Umbilical cord (tissue), 2 donors: Measurements from ENCODE around the gene KIAA1958. TPM values are rescaled to one million over a fixed set of nuclear protein-coding genes. Genes with fewer than 3 reads are reported as not detected.

Experiments used
- DNase-seq: peaks from one replicate; pipeline ENCODE4 v3.0.0-alpha.2; 2015; ENCODE audit warnings: low spot score
- total RNA-seq: library from RNA; depleted of rRNA; stranded (reverse); fragments of >200 nt; gene quantifications from one replicate; pipeline ENCODE4 v1.2.3, GENCODE V29; 2014; ENCODE audit warnings: low replicate concordance; ENCODE audit not compliant: insufficient read depth

The KIAA1958 gene, protein sequence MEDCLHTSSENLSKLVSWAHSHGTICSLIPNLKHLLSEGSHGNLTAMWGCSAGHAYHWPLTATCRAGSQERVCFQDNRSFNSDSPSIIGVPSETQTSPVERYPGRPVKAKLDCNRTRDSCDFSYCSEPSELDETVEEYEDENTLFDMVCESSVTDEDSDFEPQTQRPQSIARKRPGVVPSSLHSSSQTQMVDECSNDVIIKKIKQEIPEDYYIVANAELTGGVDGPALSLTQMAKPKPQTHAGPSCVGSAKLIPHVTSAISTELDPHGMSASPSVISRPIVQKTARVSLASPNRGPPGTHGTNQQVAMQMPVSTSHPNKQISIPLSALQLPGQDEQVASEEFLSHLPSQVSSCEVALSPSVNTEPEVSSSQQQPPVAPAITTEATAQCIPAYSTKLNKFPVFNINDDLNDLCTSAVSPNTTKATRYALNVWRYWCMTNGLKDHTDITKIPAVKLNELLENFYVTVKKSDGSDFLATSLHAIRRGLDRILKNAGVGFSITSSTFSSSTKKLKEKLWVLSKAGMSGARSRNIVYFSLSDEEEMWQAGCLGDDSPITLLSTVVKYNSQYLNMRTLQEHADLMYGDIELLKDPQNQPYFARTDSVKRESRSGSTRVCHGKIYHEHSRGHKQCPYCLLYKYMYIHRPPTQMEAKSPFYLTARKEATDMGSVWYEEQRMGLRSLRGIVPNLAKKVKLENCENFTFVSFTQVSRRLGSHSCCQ
- total RNA-seq = 2.6 TPM

DNA sequence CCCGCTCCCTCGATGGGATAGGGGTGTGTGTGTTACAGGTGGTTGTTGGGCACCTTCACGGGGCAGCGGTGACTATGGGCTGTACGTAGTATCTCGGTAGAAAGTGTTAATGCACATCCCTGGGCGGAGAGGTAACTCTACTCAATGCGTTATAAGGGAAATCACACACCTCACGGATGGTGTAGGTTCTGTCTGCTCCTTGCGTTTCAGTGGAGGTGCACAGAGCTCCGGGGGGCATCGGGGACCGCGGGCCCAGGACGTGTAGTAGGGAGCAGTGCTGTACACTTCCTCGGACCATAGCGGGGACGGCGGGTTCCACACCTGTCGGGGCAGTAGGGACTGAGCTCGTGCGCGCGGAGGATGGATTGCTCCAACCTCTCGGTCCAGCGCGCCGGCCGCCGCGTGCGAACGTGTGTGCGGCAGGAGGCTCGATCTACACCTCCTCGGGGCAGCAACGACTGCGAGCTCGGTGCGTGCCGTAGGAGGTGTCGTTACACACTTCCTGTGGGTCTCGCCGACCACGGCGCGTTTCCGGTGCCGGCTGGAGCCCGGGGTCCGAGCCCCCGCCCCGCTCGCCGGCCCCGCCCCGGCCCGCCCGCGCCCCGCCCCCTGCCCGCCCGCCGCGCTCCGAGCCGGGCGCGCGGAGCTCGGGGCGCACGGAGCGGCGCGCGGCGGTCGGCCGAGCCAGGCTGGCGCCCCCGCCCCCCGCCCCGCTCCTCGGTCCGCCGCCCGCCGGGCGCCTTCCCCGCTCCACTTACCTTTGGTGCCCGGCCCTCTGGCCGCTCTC, at the start of gene KIAA1958:
TSS of gene KIAA1958 (plus strand) at position 607 of the 787 bp plus-strand sequence. CDS start 87,254 bp downstream, outside the sequence.
- peak; percentile 72 for DNase-seq

DNA sequence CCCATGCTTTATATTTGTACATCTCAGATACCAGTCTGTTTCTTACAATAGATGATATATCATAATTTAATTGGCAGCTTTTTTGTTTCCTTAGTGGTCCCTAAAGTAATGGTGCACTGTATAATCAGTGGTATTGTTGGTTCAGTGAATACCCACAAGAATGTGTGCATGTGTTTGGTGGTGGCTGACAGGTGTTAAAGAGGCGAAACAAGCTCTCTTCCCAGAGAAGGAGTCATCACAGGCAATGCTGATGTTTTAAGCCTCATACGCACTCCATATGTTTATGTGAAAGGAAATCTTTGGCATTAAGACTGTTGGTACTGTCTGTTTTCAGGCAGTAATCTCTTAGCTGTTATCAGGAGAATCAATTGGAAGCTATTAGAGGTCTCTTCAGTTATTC, 49.2 kb upstream of the KIAA1958 start:
- no peak for DNase-seq

DNA sequence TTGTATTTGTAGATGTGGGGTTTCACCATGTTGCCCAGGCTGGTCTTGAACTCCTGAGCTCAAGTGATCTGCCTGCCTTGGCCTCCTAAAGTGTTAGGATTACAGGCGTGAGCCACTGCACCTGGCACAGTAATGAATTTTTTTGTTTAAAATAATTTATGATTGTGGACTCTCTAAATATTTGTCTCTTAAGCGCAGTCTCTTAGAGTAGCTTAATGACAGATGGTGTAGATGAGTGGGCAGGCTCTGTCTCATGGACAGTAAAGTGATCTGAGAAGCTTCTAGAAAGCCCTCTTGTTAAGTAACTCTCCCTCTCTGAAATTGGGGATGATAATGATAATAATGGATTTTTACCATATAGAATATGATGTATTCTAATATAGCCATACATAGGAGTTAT, 47.5 kb upstream of the KIAA1958 start:
- DNase-seq = no peak

DNA sequence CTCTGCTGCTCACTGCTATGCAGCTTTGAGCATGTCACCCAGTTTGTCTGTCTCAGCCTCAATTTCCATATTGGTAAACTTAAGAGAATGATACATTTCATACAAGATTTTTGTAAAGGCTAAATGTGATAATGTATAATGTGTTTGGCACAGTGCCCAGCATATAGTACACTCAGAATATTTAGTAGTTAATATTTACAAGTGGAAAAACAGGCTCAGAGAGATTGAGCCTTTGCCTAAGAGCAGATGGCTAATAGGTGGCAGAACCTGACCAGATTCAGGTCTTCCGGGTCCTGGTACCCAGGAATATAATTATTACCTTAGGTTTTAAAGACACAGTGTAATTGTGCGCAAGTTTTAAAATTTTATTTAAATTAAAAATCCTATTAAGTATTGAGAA, 46.8 kb upstream of the KIAA1958 start:
- no peak for DNase-seq

DNA sequence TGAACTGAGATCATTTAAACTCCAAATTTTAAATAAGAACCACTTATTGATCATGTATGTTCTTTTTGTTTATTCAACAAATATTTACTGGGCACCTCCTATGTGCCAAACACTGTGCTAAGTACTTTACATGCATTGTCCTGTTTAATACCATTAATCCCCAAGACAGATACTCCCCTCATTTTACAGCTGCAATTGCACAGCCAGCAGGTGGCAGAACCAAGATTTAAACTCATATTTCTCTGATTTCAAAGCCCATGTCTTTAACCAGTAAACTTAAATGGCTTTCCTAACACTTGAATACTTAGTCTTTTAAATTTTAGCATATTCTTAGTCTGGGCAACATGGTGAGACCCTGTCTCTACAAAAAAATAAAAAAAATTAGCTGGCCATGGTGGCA, 43.4 kb upstream of the KIAA1958 start:
- no peak for DNase-seq

DNA sequence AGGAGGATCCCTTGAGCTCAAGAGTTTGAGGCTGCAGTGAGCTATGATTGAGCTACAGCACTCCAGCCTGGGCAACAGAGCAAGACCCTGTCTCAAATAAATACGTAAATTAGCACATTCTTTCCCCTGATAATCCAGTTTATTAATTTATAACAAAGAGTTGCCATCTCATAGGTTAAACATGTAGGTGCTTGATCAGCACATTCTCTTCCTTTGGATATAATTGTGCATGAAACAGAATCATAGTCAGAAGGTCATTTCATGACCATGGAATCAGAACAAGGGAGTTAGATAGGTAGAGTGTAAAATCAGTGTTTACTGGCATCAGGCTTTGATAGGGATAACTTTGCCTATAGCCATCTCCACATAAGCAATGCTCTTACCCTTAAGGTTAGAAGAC, 43.0 kb upstream of the KIAA1958 start:
- no peak for DNase-seq

DNA sequence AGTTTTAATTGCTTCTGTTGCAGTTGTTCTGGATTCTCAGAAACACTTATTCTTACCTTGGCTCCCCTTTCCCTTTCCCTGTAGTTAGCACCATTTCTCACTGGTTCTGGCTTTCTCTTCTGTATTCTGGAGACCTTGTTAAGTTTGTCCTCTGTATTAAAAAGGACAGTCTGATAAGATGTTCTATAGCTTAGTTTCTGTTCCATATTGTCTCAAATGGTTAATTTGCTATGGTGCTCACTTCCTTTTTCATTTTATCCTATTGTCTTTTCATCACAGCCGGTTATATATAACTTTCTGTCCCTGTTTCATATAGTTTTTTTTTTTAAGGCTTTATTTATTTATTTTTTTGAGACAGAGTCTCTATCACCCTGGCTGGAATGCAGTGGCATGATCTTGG, 41.4 kb upstream of the KIAA1958 start:
- no peak for DNase-seq

DNA sequence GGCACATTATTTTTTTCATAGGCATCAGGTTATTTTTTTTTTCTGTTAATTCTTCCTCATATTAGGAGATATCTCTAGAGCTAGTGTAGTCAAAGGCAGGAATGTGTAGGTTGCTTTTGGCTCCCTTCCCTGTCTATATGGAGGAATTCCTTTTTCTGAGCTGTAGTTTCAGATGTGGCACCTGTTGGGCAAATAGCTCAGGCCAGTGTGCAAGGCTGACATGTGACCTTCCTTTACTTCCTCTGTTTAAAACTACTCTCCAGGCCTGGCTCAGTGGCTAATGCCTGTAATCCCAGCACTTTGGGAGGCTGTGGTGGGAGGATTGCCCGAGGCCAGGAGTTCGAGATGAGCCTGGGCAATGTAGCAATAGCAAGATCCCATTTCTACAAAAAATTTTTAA, 40.5 kb upstream of the KIAA1958 start:
- DNase-seq = peak; percentile 9

DNA sequence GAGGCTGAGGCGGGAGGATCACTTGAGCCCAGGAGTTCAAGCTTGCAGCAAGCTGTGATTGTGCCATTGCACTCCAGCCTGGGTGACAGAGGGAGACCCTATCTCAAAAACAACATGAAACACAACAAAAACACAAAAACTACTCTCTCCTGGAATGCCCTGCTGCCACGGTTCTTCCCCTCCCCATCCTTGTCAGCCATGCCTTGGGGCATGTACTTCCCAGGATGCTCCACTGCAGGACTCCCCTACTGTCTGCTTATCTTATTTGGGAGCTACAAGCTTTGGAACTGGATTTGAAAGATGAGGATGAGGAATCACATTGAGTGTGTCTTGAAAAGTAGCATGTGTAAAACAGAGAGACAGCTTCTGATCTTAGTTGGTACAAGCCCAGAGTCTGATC, 40.1 kb upstream of the KIAA1958 start:
- DNase-seq = peak; percentile 68

DNA sequence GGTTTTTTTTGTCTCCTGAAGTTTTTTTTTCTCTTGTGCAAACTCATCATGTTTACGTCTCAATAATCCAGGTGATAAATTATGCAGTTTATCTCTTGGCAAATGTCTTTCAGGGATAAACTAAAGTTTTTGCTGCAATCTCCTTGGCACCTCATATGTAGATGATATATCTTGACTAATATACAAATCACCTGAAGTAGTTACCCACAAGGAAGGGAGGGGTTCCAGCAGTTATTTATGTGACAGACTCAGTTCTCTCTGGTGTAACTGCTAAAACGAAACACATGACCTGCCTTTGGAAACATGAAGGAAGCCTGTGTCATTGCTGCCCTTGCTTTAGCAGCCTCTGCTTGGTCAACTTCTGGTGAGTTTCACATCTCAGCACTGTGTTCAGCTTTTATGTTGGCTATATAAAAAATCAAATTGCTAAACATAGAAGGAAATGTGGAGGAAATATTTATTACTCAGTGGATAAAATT, 39.3 kb upstream of the KIAA1958 start:
- DNase-seq = peak; percentile 83

DNA sequence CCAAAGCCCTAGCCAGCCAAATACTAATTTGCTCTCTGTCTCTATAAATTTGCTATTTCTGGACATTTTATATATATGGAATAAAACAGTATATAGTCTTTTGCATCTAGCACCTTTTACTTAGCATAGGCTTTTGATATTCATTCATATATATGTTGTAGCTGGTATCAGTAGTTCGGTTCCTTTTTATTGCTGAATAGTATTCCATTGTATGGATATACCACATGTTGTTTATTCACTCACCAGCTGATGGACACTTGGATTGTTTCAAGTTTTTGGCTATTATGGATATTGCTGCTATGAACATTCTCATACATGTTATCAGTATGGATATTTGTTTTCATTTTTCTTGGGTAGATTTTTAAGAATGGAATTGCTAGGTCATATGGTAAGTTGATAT, 23.8 kb upstream of the KIAA1958 start:
- no peak for DNase-seq

DNA sequence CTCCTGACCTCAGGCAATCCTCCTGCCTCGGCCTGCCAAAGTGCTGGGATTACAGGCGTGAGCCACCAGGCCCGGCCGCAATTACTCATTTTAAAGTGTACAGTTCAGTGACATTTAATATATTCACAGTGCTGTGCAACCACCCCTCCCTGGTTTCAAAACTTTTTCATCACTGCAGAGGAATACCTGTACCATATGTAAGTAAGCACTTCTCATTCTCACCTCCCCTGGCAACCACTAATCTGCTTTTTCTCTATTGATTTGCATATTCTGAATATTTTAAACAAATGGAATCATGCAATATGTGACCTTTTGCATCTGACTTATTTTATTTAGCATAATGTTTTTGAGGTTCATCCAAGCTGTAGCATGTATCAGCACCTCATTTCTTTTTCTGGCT, 21.3 kb upstream of the KIAA1958 start:
- no peak for DNase-seq

DNA sequence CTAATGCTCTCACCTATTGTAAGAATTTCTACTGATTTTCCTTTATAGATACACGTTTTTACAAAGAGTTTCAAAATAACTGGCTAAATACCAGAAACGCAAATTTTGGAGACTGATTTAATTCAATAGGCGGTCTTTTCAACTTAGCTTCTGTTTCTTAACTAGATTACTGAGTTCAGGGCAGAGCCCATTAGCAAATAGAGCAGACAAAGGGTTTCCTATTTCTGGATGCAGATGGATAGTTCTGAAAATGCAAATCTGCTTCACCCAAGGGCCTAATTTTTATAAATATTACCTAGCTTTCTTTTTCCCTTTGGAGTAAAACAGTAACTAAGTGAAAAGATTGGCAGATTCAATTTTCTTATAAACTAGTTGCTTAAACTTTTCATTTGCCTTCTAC, 13.6 kb upstream of the KIAA1958 start:
- no peak for DNase-seq

DNA sequence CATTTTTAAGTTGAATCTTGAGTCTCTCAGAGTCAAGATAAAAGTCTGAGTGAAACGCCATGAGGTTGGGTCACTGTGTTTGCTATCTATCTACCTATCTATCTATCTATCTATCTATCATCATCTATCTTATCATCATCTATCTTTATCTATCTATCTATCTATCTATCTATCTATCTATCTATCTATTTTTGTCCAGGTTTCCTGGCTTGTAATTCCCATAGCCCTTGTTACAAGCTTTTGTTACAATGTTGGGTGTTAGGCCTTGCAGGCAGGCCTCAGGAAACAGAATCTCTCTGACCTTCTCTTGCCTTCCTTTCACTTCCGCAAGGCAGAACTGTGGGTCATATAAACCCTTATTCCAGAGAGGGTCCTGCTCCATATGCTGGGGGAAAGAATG, 12.6 kb upstream of the KIAA1958 start:
- DNase-seq = no peak

DNA sequence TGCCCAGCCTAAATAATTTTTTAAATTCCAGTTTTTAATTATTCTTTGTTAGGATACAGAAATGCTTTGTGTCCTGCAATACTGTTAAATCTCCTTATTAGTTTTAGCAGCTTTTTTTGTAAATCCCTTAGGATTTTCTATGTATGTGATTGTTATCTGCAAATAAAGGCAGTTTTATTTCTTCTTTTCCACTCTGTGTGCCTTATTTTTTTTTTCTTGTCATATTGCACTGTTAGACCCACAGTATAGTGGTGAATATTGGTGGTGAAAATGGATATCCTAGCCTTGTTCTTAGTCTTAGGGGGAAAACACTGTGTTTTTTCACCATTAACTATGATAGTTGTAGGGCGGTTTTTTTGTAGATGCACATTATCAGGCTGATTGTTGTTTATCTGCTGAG, 11.3 kb upstream of the KIAA1958 start:
- no peak for DNase-seq

DNA sequence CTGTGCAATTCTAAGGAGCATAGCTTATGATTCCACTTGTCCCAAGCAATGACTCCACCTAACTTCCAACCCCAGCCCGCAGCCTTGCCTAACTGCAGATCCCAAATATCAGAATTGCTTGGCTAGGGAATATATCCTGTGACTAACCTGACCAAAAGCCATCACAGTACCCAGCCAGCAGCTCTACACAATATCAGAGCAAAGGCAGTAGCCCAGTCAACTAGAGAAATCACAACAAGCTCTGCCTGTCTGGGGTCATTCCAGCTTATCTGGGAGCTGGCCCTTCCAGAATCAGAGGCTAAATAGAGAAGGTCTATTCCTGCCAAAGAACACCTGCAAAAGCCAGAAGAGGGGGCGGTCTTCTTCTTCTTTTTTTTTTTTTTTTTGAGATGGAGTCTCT, 9.3 kb upstream of the KIAA1958 start:
- DNase-seq = no peak

DNA sequence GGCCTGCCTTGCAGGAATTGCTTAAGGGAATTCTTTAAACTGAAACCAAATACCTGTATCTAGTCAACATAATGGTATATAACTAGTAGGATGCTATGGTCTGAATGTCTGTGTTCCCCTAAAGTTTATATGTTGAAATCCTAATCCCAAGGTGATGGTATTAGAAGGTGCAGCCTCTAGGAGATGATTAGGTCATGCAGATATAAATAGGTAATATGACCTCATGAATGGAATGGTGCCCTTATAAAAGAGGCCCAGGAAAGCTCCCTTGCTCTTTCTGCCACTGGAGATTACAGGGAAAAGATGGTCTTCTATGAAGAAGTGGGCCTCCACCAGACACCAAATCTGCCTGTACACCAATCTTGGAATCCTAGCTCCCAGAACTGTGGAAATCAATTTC, 7.4 kb upstream of the KIAA1958 start:
- DNase-seq = no peak

DNA sequence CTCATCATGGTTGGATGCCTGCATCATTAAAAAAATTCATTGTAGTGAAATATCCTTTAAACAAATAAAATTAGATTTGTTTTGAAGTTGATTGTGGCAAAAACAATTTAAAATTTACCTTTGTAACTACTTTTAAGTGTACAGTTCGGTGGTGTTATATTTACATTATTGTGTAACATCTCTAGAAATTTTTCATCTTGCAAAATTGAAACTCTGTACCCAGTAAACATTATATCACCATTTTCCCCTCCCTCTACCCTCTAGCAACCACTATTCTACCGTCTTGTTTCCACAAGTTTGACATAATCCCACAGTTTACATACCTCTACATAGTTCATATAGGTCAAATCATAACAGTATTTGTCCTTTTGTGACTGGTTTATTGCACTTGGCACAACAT, 2.0 kb upstream of the KIAA1958 start:
- no peak for DNase-seq

DNA sequence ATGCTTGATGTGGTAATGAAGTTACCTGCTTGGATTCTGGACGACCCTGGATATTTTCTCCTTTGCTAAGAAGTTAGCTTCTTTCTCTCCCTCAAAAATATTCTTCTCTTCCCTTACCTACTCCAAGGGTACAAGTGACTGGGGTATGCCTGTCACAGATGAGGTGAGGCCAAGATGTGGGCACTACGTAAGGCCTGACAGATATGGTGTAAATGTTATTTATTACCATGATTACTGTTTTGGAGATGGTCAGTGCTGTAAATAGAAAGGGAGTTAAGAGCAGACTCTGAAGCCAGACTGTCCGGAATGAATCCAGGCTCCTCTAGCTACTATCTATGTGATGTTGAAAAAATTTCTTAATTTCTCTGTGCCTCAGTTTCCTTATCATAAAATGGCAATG, 1.1 kb upstream of the KIAA1958 start:
- DNase-seq = no peak

DNA sequence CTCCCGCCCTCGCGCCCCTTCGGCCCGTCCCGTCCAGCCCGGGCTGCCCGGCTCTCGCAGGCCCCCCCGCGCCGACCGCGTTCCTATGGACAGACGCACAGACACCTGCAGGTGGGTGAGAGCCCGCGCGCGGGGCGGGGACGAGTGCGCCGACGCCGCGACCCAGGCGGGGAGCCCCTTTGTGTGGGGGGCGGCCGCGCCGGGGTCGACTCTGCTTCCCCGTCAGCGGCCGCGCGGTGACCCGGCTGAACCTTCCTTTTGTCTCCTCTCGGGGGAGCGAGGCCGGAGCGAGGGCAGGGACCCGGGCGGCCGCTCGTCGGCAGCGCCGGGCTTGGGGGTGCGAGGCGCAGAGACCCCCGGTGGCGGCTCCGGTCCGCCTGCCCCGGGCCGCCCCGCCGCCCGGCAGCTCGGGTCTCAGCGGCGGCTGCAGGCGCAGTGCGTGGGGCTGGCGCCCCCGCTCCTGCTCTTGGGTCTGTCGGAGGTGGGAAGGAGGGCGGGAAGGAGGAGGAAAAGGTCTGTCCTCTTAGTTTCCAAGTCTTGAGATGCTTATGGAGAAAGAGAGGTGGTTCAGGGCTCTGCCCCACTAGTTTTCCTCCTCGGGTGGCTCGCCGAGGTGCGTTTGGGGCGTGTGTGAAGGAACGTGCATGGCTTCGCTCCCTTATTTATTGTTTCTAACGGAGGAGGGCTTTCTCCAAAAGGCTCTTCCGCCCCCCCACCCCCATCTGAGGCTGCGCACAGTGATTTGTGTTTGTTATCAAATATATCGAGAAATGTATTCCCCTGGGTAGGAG, 576 bp downstream of the KIAA1958 start:
- peak; percentile 43 for DNase-seq

DNA sequence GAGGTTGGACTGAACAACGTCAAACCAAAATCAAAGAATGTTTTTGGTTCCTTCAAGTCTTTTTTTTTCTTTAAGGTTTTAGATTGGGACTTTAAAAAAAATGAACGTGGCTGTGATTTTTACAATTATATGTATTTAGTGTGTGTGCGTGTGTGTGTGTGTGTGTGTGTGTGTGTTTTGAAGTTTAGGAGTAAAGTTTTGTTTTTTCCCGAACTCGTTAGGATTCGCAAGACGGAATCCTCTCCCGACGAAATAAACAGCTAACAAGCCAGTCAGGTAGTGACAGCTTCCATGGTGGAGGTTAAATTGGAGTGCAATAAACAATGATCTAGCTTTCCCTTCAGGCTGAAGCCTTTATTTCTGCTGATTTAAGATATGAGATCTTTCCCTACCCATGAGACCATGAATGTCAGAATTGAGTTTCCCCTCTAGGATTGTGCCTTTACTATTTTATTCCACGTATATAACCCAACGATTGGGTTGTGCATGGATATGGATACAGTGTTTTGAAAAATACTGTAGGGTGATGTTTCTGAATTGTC, 1.2 kb downstream of the KIAA1958 start:
- DNase-seq = peak; percentile 7
